PC-3 (cell line): ENCODE data around the gene CELA3A. TPM values are rescaled to one million over a fixed set of nuclear protein-coding genes. Genes with fewer than 3 reads are reported as not detected.
A peak's percentile ranks its signal among the peaks of the same experiment; 100 is the strongest.
"Not testable (repeated sequence)": the region's sequence is repeated elsewhere in the genome, so short reads cannot be mapped to it uniquely, and the experiment has no call there.

ENCODE experiments used
- ATAC-seq: fragments of 200-7000 bp; cut with Tn5 transposase; 2 replicates; pipeline ENCODE4 v1.9.1; 2020; ENCODE audit warnings: mild to moderate bottlenecking, moderate library complexity
- BruUV-seq: library from RNA; stranded (reverse); fragments of 400-500 nt; replicated peaks from 2 replicates; lab custom pipeline; 2021; lab: Mats Ljungman, UMichigan
- CTCF ChIA-PET: fragments of 300-600 bp; sonication (Branson Sonifier 250); formaldehyde crosslinking; loops from one replicate; lab custom pipeline; 2022; ENCODE audit warnings: antibody characterized with exemption; lab: Charles Lee
- POLR2A ChIA-PET: fragments of 300-600 bp; sonication (Branson Sonifier 250); formaldehyde crosslinking; loops from one replicate; lab custom pipeline; 2022; ENCODE audit warnings: antibody characterized with exemption; ENCODE audit not compliant: unreplicated experiment; lab: Charles Lee
- DNase-seq: peaks from one replicate; pipeline ENCODE4 v3.0.0-alpha.2; 2015
- H2AFZ ChIP-seq: fragments of 300-600 bp; sonication (generic); 2 replicates; pipeline ENCODE4 v1.6.0; 2016; ENCODE audit warnings: antibody characterized with exemption, low read length
- H3F3A ChIP-seq: fragments of 300-600 bp; sonication (generic); one replicate; pipeline ENCODE4 v1.6.0; 2017; ENCODE audit warnings: antibody characterized with exemption, low read length, control low read depth, mild to moderate bottlenecking; ENCODE audit not compliant: unreplicated experiment
- H3K27ac ChIP-seq: fragments of 300-600 bp; sonication (generic); 2 replicates; pipeline ENCODE4 v1.5.1; 2016; ENCODE audit warnings: mild to moderate bottlenecking, low read length
- H3K27me3 ChIP-seq: fragments of 300-600 bp; sonication (generic); 2 replicates; pipeline ENCODE4 v1.6.1; 2016; ENCODE audit warnings: low read length, mixed read lengths
- H3K36me3 ChIP-seq: fragments of 300-600 bp; sonication (generic); 2 replicates; pipeline ENCODE4 v1.6.1; 2016; ENCODE audit warnings: low read depth, mixed run types, low read length, mixed read lengths
- H3K4me1 ChIP-seq: fragments of 300-600 bp; sonication (generic); 2 replicates; pipeline ENCODE4 v1.5.1; 2016; ENCODE audit warnings: low read length; ENCODE audit not compliant: insufficient read depth
- H3K4me2 ChIP-seq: fragments of 300-600 bp; sonication (generic); 2 replicates; pipeline ENCODE4 v1.6.0; 2016; ENCODE audit warnings: low read length
- H3K4me3 ChIP-seq: fragments of 300-600 bp; sonication (generic); 2 replicates; pipeline ENCODE4 v1.5.1; 2016; ENCODE audit warnings: mild to moderate bottlenecking, low read length, mixed read lengths
- H3K79me2 ChIP-seq: fragments of 300-600 bp; sonication (generic); 2 replicates; pipeline ENCODE4 v1.6.1; 2017; ENCODE audit warnings: low read length, mixed read lengths
- H3K9ac ChIP-seq: fragments of 300-600 bp; sonication (generic); 2 replicates; pipeline ENCODE4 v1.6.0; 2016; ENCODE audit warnings: mild to moderate bottlenecking, low read length
- H3K9me2 ChIP-seq: fragments of 300-600 bp; sonication (generic); replicated peaks from 2 replicates; pipeline ENCODE4 v1.6.1; 2016; ENCODE audit warnings: mixed run types, low read length, mixed read lengths
- H3K9me3 ChIP-seq: fragments of 300-600 bp; sonication (generic); 2 replicates; pipeline ENCODE4 v1.6.1; 2016; ENCODE audit warnings: low read length, mixed read lengths
- H4K20me1 ChIP-seq: fragments of 300-600 bp; sonication (generic); 2 replicates; pipeline ENCODE4 v1.6.1; 2016; ENCODE audit warnings: low read length, mixed read lengths
- intact Hi-C: fragments of 100-400 bp; cut with micrococcal nuclease; formaldehyde crosslinking; loops from 2 replicates; pipeline ENCODE4 v1.9.0; 2023
- total RNA-seq: library from RNA; depleted of rRNA; stranded (reverse); fragments of >200 nt; gene quantifications from 2 replicates; pipeline ENCODE4 v1.2.3, GENCODE V29; 2014
- TF ChIP-seq, protein P1 (sequence below): fragments of 300-600 bp; sonication (generic); conservative IDR thresholded peaks from 2 replicates; pipeline ENCODE4 v1.5.1; 2017; ENCODE audit warnings: antibody characterized with exemption, low read depth, mild to moderate bottlenecking, low read length

CELA3A gene
- total RNA-seq, 1 experiment from 2014 or later: not detected

DNA sequence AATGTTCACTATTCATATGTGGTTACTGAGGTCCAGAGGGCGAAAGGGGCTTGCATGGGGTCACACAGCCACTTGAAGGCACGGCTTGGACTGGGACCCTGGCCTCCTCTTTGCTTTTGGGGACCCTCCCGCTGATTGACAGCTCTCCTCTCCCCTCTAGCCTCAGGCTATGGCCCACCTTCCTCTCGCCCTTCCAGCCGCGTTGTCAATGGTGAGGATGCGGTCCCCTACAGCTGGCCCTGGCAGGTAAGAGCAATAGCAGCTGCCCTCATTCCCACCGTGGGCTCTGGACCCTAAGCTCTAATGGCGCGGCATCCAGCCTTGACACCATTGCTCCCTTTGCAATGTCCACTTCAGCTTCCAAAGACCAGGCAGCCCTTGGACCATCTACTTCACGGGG is 23.2 kb upstream of the CELA3A start:
- POLR2A ChIA-PET, H3K27me3 ChIP-seq: not testable (repeated sequence)

DNA sequence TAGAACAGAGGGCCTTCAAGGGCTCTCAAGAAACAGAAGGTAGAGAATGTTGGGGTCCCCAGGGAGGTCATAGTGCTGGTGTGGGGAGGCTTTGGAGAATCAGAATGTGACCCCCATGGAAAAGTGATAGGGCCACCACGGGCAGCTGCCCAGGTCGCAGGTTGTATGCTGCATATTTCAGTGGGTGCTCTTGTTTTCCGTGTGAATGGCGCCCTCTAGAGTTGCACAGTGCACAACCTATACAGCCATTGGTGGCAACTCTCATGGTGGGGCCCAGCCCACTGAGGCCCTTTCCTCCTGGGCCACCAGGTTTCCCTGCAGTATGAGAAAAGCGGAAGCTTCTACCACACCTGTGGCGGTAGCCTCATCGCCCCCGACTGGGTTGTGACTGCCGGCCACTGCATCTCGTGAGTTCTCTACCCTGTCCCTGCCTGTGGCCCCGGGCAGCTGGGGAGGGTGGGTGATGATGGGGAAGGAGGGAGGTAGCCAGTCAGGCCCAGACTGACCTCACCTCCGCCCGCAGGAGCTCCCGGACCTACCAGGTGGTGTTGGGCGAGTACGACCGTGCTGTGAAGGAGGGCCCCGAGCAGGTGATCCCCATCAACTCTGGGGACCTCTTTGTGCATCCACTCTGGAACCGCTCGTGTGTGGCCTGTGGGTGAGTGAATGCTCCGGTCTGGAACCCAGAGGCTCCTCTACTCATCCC is 20.8 kb upstream of the CELA3A start:
- POLR2A ChIA-PET: not testable (repeated sequence)

More for the DNA sequence above, 23.2 kb upstream of the CELA3A start:
- H3K36me3 ChIP-seq, H3K4me2 ChIP-seq, H3F3A ChIP-seq, DNase-seq, CTCF ChIA-PET, H3K27ac ChIP-seq, H3K79me2 ChIP-seq, H3K9me3 ChIP-seq, ATAC-seq, H3K9me2 ChIP-seq, H3K9ac ChIP-seq, H3K4me3 ChIP-seq, intact Hi-C loops, H4K20me1 ChIP-seq, H2AFZ ChIP-seq, H3K4me1 ChIP-seq, BruUV-seq: not testable (repeated sequence)

DNA sequence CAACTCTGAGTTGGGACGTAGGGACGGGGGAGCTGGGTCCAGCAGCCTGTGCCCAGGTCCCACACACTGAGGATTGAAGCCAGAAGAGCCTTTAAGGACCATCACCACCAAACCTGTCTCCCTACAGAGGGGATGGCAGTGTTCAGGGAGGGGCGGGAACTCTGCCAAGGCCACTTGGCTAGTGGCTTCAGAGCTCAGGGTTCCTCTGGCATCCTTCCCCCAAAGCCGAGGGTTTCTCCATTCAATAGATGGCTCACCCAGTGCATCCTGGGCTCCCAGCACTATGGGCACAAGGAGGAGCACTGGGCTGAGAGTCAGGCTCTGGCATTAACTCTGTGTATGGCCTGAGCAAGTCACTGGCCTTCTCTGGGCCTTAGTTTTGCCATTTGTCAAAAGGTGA is 20.2 kb upstream of the CELA3A start:
- H3K9me2 ChIP-seq, H3K79me2 ChIP-seq, intact Hi-C loops, H3F3A ChIP-seq, DNase-seq, BruUV-seq, H4K20me1 ChIP-seq, ATAC-seq, H3K4me1 ChIP-seq, H3K4me3 ChIP-seq, H3K9me3 ChIP-seq, H3K36me3 ChIP-seq, POLR2A ChIA-PET, H3K4me2 ChIP-seq, CTCF ChIA-PET, H3K9ac ChIP-seq, H3K27me3 ChIP-seq, H2AFZ ChIP-seq, H3K27ac ChIP-seq: not testable (repeated sequence)

More for the DNA sequence above, 20.8 kb upstream of the CELA3A start:
- H3K9me2 ChIP-seq, BruUV-seq, H4K20me1 ChIP-seq, H3K36me3 ChIP-seq, DNase-seq, intact Hi-C loops, H3K79me2 ChIP-seq, H3K27me3 ChIP-seq, H3K4me2 ChIP-seq, CTCF ChIA-PET, H3K4me3 ChIP-seq, H3K27ac ChIP-seq, H3F3A ChIP-seq, H3K9me3 ChIP-seq, H3K4me1 ChIP-seq, H2AFZ ChIP-seq, H3K9ac ChIP-seq: not testable (repeated sequence)
- peak; percentile 31; the same call in 1 of the 2 replicates for ATAC-seq
- TF ChIP-seq, protein P1, sequence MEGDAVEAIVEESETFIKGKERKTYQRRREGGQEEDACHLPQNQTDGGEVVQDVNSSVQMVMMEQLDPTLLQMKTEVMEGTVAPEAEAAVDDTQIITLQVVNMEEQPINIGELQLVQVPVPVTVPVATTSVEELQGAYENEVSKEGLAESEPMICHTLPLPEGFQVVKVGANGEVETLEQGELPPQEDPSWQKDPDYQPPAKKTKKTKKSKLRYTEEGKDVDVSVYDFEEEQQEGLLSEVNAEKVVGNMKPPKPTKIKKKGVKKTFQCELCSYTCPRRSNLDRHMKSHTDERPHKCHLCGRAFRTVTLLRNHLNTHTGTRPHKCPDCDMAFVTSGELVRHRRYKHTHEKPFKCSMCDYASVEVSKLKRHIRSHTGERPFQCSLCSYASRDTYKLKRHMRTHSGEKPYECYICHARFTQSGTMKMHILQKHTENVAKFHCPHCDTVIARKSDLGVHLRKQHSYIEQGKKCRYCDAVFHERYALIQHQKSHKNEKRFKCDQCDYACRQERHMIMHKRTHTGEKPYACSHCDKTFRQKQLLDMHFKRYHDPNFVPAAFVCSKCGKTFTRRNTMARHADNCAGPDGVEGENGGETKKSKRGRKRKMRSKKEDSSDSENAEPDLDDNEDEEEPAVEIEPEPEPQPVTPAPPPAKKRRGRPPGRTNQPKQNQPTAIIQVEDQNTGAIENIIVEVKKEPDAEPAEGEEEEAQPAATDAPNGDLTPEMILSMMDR: 0 out of 2 replicates have a peak, but pooled peaks have one; percentile 27

DNA sequence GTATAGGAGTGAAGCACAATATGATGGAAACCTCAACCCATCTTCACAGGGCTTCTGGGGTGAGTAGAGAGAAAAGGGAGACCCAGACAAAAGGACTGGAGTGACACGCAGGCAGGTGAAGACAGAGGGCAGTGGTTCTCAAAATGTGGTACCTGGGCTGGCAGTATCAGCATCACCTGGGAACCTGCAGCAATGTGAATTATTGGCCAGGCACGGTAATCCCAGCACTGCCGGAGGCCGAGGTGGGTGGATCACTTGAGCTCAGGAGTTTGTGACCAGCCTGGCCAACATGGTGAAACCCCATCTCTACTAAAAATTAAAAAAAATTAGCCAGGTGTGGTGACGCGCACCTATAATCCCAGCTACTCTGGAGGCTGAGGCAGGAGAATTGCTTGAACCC is 19.3 kb upstream of the CELA3A start:
- ATAC-seq: peak; percentile 51
- BruUV-seq, POLR2A ChIA-PET, H3K4me1 ChIP-seq, H3F3A ChIP-seq, H3K4me2 ChIP-seq, H3K36me3 ChIP-seq, H3K9me3 ChIP-seq, H3K27ac ChIP-seq, H3K9ac ChIP-seq, H3K79me2 ChIP-seq, H4K20me1 ChIP-seq, H2AFZ ChIP-seq, intact Hi-C loops, CTCF ChIA-PET, H3K9me2 ChIP-seq, H3K4me3 ChIP-seq, DNase-seq, H3K27me3 ChIP-seq: not testable (repeated sequence)

DNA sequence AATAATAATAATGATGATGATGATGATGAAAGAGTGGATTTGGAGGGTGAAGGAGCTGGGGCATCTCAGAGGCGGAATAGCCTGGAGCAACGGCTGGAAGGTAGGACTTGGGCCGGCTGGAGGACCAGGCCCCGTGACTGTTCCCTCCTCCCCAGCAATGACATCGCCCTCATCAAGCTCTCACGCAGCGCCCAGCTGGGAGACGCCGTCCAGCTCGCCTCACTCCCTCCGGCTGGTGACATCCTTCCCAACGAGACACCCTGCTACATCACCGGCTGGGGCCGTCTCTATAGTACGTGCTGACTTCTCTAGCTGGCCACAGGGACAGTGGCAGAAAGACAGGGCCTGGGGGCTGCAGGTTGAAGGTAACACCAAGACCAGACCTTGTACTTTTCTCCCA is 17.9 kb upstream of the CELA3A start:
- BruUV-seq, intact Hi-C loops, CTCF ChIA-PET, H3K27ac ChIP-seq, H3K9me2 ChIP-seq, H3K4me2 ChIP-seq, H3K27me3 ChIP-seq, H3K79me2 ChIP-seq, H3K9ac ChIP-seq, H3K4me1 ChIP-seq, H2AFZ ChIP-seq, H3K9me3 ChIP-seq, POLR2A ChIA-PET, ATAC-seq, H3F3A ChIP-seq, H3K4me3 ChIP-seq, H3K36me3 ChIP-seq, DNase-seq, H4K20me1 ChIP-seq: not testable (repeated sequence)

DNA sequence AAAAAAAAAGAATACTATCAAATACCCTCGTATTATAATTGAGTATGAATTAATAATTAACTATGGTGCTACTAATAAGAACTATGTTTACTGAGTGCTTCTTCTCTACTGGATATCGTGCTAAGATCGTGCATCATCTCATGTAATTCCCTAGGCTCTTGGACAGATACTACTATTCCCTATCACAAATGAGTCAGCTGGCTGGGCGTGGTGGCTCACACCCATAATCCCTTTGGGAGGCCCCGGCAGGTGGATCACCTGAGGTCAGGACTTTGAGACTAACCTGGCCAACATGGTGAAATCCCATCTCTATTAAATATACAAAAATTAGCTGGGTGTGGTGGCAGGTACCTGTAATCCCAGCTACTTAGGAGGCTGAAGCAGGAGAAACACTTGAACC is 15.6 kb upstream of the CELA3A start:
- ATAC-seq, H3K36me3 ChIP-seq, H3K9me3 ChIP-seq, H3K9ac ChIP-seq, H3K27me3 ChIP-seq, H4K20me1 ChIP-seq, H3K4me1 ChIP-seq, H3K27ac ChIP-seq, intact Hi-C loops, H2AFZ ChIP-seq, POLR2A ChIA-PET, H3K9me2 ChIP-seq, DNase-seq, H3K4me2 ChIP-seq, H3F3A ChIP-seq, H3K79me2 ChIP-seq, CTCF ChIA-PET, H3K4me3 ChIP-seq, BruUV-seq: not testable (repeated sequence)
